Measurements from ENCODE around the gene SMIM29. TPM values are rescaled to one million over a fixed set of nuclear protein-coding genes. Genes with fewer than 3 reads are reported as not detected.

SMIM29 gene
- total RNA-seq, 1 experiment from 2014 or later: 25.1 TPM

GRCh38 chr6:34206726-34207125 lies 42.1 kb downstream of the SMIM29 start (continued):
- no peak for TF ChIP-seq CTCF (IDR thresholded peaks at IDR 0.05 in 2 of 3, conservative IDR thresholded peaks at IDR 0.05 in 1 of 3; ENCODE audit: borderline replicate concordance in 1 of 3, insufficient read depth in 1 of 3, low read depth in 2 of 3, low read length in 2 of 3)

GRCh38 chr6:34205916-34206315 lies 42.9 kb downstream of the SMIM29 start:
- RAD21 ChIA-PET (ENCODE audit: low non-redundant PET in 1 of 2, low total read pairs in 2 of 2, uncharacterized antibody in 2 of 2, unreplicated experiment in 2 of 2): no interaction called here
- H3K4me2 ChIP-seq (ENCODE audit: low read length): no peak overlapping the region
- intact Hi-C loops (cut with micrococcal nuclease): no loop called here
- H3K4me1 ChIP-seq (ENCODE audit: control insufficient read depth in 1 of 2, insufficient read depth in 2 of 2, low read length in 2 of 2): peaks cover 0 to 39% of the 10 kb centered on the region in 2 experiments; a peak in 3 of 4 replicates
- CTCF ChIA-PET: interaction anchor here (2.9 kb wide), 1 partner anchor 10 kb away, joined by 7 read pairs; no protein-coding TSS in a partner anchor
- H2AFZ ChIP-seq (ENCODE audit: low read depth, low read length, poor library complexity, severe bottlenecking): peak overlapping the region; percentile 95
- H3K9me3 ChIP-seq (ENCODE audit: control insufficient read depth in 1 of 2, insufficient read depth in 1 of 2, low read depth in 1 of 2, low read length in 2 of 2): no peaks in the 10 kb centered on the region
- H3K79me2 ChIP-seq (ENCODE audit: insufficient read depth, low read length): no peaks in the 10 kb centered on the region
- DNase-seq (ENCODE audit: low read depth, low spot score) (no peak), ATAC-seq (no peak)
- no peak overlapping the region for H3K4me3 ChIP-seq (replicated peaks in 1 of 2; ENCODE audit: low read depth in 1 of 2, low read length in 2 of 2)
- H4K20me1 ChIP-seq (ENCODE audit: insufficient read depth): no peaks in the 10 kb centered on the region
- H3K27me3 ChIP-seq (ENCODE audit: insufficient read depth, low read length): no peaks in the 10 kb centered on the region
- BruUV-seq (replicated peaks): no TSS peak
- H3K9ac ChIP-seq (ENCODE audit: low read length): no peak overlapping the region
- POLR2A ChIA-PET: interaction anchor here (0.5 to 3.8 kb wide), 2 partner anchors 31 to 42 kb away, joined by 4 to 12 read pairs; partner anchors contain the start of gene HMGA1
- H3K9me2 ChIP-seq (ENCODE audit: insufficient read depth): no peaks in the 10 kb centered on the region
- H3K27ac ChIP-seq (ENCODE audit: low read depth, low read length): no peak overlapping the region
- H3K36me3 ChIP-seq (ENCODE audit: control insufficient read depth in 1 of 2, insufficient read depth in 2 of 2, low read length in 2 of 2): no peaks in the 10 kb centered on the region
- TF ChIP-seq FOSL1 (IDR thresholded peaks at IDR 0.05; ENCODE audit: low read depth) (no peak), EZH2phosphoT487 (IDR thresholded peaks at IDR 0.05; ENCODE audit: borderline replicate concordance) (no peak), ELF1 (IDR thresholded peaks at IDR 0.05; ENCODE audit: borderline replicate concordance, low read depth) (no peak), POLR2A (IDR thresholded peaks at IDR 0.05; ENCODE audit: borderline replicate concordance, extremely low read depth, insufficient read depth, insufficient read length) (no peak), TCF7L2 (IDR thresholded peaks at IDR 0.05; ENCODE audit: borderline replicate concordance, extremely low read depth, insufficient read depth, insufficient read length) (no peak), SP1 (IDR thresholded peaks at IDR 0.05; ENCODE audit: low read depth) (no peak), JUND (IDR thresholded peaks at IDR 0.05) (no peak), ZFX (IDR thresholded peaks at IDR 0.05) (no peak), RAD21 (IDR thresholded peaks at IDR 0.05; ENCODE audit: low read depth) (no peak), ZNF274 (IDR thresholded peaks at IDR 0.05; ENCODE audit: low read depth, low read length) (no peak)
